Parietal lobe (tissue), 2 donors: ENCODE results near the gene GIPC1. TPM values are rescaled to one million over a fixed set of nuclear protein-coding genes. Genes with fewer than 3 reads are reported as not detected.

Source experiments
- small RNA-seq: library from RNA; depleted of rRNA; stranded (forward); fragments of <200 nt; gene quantifications from one replicate; pipeline ENCODE3, GENCODE V24; 2014; ENCODE audit warnings: low replicate concordance
- total RNA-seq: library from RNA; depleted of rRNA; stranded (reverse); fragments of >200 nt; gene quantifications from one replicate; pipeline ENCODE4 v1.2.3, GENCODE V29; 2014

The GIPC1 gene, protein sequence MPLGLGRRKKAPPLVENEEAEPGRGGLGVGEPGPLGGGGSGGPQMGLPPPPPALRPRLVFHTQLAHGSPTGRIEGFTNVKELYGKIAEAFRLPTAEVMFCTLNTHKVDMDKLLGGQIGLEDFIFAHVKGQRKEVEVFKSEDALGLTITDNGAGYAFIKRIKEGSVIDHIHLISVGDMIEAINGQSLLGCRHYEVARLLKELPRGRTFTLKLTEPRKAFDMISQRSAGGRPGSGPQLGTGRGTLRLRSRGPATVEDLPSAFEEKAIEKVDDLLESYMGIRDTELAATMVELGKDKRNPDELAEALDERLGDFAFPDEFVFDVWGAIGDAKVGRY
- total RNA-seq = 26.3 TPM

DNA sequence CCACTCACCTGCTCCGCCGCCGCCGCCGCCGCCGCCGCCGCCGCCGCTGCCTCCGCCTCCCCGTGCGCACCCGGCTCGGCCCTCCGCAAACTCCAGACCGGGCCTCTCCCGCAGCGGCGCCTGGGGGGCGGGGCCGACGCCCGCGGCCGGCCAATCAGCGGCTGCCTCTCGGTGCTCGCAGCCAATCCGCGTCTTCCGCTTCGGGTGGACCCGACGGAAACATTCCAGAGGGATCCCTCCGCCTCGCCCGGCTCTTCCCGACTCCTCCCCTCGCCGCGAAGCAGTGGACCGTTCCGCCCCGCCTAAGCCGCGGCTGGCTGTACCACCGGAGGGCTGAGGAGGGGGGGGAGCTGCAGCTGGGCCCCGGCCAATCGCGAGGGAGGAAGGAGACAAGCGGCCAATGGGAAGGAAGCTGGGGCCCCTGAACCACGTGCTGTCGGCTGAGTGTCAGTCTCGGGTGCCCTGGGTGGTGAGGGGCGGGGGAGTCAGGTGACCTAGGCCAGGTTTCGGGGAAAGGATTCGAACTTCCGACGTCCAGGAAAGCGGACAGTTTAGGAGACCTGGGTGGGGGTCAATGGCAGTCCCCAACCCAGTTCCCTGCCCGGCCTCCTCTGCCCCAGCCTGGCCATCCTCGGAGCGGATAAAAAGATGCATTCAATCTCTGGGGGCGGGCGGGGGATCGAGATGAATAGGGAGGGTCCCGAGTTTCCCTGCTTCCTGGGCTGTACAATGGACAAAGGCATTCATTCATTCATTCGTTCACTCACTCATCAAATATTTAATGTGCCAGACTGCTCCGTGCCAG, at the start of gene GIPC1:
Gene GIPC1 (minus strand): TSS at position 99 of the 805 bp plus-strand sequence. CDS start 13,151 bp downstream, outside the sequence.

GRCh38 chr19:14529254-14530004, 33.5 kb upstream of the GIPC1 start, which contains the start of gene TECR:
TECR (plus strand) TSS chr19:14529594; CDS start chr19:14529697, 103 bp downstream.

DNA sequence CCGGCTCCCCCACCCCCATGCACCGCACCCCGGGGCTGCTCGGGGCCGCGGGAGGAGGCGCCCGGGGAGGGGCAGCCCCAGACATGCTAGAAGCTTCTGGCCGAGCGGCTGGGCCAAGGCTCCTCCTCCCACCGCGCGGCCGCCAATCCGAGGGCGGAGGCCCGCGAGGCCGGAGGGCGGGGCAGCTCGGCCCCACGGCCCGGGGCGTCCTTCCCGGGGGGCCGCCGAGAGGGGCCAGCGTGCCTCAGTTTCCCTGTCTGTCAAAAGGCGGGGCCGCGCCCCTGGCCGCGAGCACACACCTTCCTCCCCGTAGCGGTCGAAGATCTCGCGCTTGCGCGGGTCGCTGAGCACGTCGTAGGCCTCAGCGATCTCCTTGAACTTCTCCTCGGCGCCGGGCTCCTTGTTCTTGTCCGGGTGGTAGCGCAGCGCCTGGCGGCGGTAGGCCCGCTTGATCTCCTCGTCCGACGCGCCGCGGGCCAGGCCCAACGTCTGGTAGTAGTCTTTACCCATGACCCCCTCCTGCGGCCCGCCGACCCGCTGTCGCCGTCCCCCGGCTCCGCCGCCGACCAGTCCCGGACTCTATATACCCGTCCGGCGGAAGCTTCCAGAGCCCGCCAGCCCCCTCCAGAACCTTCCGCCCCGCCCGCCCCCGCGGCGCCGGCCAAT, 22.0 kb upstream of the GIPC1 start, which contains the start of gene DNAJB1:
Gene DNAJB1 (minus strand): TSS at position 558 of the 666 bp plus-strand sequence. CDS start 48 bp downstream, at position 510.

GRCh38 chr19:14475251-14476073, 20.5 kb downstream of the GIPC1 start, which contains the start of gene PTGER1:
PTGER1 (minus strand) TSS chr19:14475354; CDS start chr19:14474320, 1,034 bp downstream.

GRCh38 chr19:14432791-14433553, 63.0 kb downstream of the GIPC1 start, which contains the start of gene PKN1:
PKN1 (plus strand) TSS chr19:14433306; CDS start chr19:14433522, 216 bp downstream.

Small RNA genes lying within 50 kb of the gene (small RNA-seq; reads per million reads assigned to genes)
- not detected for gene SNRPGP15

Other genes with a start within 250 kb of the GIPC1 start
- 2.5 TPM for gene ADGRE5, start 114.7 kb downstream of the GIPC1 start, total RNA-seq
- gene DDX39A, start 76.8 kb downstream of the GIPC1 start, total RNA-seq = 37.9 TPM
- 82.3 TPM for gene PKN1, start 62.8 kb downstream of the GIPC1 start, total RNA-seq
- gene PTGER1, start 20.8 kb downstream of the GIPC1 start, total RNA-seq = not detected
- 28.8 TPM for gene DNAJB1, start 22.3 kb upstream of the GIPC1 start, total RNA-seq
- gene TECR, start 33.5 kb upstream of the GIPC1 start, total RNA-seq = 14.7 TPM
- gene NDUFB7, start 75.9 kb upstream of the GIPC1 start, total RNA-seq = 130 TPM
- gene CLEC17A, start 87.0 kb upstream of the GIPC1 start, total RNA-seq = not detected
- not detected for gene ADGRE3, start 178.7 kb upstream of the GIPC1 start, total RNA-seq
- 68.5 TPM for gene ZNF333, start 193.9 kb upstream of the GIPC1 start, total RNA-seq